PFSK-1 (cell line): ENCODE measurements around the gene PDE6A.

Source experiments
- FOXP2 ChIP-seq: optimal IDR thresholded peaks from 2 replicates; pipeline ENCODE3; 2011; ENCODE audit warnings: borderline replicate concordance, control low read depth, inconsistent platforms; ENCODE audit not compliant: insufficient read depth; ENCODE audit errors: extremely low read length, extremely low read depth
- POLR2AphosphoS5 ChIP-seq: IDR thresholded peaks from 2 replicates; pipeline ENCODE4 v1.6.1; 2012; ENCODE audit warnings: low read depth, mild to moderate bottlenecking, control low read depth, low read length, moderate library complexity
- SIN3A ChIP-seq: IDR thresholded peaks from 2 replicates; pipeline ENCODE4 v1.6.1; 2012; ENCODE audit warnings: mild to moderate bottlenecking, low read length, moderate library complexity, borderline replicate concordance; ENCODE audit not compliant: insufficient read depth
- TAF1 ChIP-seq: IDR thresholded peaks from 2 replicates; pipeline ENCODE4 v1.6.1; 2012; ENCODE audit warnings: low read length, control low read depth, borderline replicate concordance; ENCODE audit not compliant: insufficient read depth
- TF ChIP-seq, protein P1 (sequence below), 2 experiments: IDR thresholded peaks; 2 replicates each; pipeline versions ENCODE4 v1.6.1 to v1.8.0; 2011 to 2012; ENCODE audit warnings: low read depth in 2 of 2, low read length in 2 of 2, control low read depth in 1 of 2, inconsistent platforms in 1 of 2, mild to moderate bottlenecking in 1 of 2, moderate library complexity in 1 of 2; ENCODE audit not compliant: insufficient read depth in 1 of 2

PDE6A gene

DNA sequence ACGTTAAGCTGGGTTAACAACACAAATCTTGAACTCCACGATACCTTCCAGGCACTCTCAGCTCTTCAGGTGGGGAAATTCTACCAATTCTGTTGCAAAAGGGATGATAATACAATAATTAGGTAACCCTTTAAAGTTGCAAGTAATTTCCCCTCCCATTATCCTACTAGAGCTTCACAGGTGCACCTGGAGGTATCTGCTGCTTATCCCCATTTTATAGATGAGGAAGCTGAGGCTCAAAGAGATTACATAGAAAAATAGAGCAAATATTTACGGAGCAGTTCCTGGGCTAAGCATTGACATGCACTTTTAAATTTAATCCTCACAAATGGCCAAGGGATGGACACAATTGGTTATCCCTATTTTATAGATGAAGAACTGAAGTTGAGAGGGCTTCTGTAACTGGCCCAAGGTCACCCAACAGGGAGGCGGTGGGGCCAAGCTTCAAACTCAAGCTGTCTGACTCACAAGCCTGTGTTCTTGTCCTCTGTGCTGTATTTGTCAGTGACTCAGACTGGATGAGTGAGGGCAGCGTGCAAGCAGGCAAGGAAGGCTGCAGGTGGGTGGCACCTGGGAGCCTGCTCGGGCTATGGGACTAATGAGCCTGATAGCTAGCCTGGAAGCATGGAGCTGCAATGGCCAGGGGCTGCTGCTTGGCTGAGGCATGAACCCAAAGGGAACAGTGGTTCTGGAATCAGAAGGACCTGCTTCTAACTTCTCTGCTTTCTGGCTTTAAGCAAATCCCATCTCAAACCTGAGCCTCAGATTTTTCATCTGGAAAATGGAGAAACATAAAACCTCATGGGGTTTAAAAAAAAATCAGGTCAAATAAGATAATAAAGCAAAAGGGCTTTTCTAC is 105.5 kb downstream of the PDE6A start:
- TF ChIP-seq, protein P1, sequence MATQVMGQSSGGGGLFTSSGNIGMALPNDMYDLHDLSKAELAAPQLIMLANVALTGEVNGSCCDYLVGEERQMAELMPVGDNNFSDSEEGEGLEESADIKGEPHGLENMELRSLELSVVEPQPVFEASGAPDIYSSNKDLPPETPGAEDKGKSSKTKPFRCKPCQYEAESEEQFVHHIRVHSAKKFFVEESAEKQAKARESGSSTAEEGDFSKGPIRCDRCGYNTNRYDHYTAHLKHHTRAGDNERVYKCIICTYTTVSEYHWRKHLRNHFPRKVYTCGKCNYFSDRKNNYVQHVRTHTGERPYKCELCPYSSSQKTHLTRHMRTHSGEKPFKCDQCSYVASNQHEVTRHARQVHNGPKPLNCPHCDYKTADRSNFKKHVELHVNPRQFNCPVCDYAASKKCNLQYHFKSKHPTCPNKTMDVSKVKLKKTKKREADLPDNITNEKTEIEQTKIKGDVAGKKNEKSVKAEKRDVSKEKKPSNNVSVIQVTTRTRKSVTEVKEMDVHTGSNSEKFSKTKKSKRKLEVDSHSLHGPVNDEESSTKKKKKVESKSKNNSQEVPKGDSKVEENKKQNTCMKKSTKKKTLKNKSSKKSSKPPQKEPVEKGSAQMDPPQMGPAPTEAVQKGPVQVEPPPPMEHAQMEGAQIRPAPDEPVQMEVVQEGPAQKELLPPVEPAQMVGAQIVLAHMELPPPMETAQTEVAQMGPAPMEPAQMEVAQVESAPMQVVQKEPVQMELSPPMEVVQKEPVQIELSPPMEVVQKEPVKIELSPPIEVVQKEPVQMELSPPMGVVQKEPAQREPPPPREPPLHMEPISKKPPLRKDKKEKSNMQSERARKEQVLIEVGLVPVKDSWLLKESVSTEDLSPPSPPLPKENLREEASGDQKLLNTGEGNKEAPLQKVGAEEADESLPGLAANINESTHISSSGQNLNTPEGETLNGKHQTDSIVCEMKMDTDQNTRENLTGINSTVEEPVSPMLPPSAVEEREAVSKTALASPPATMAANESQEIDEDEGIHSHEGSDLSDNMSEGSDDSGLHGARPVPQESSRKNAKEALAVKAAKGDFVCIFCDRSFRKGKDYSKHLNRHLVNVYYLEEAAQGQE (IDR thresholded peaks at IDR 0.05; ENCODE audit: insufficient read depth in 1 of 2, low read depth in 2 of 2, low read length in 2 of 2) = no peak
- TF ChIP-seq POLR2AphosphoS5 (no peak), TAF1 (no peak), SIN3A (no peak), FOXP2 (no peak)

DNA sequence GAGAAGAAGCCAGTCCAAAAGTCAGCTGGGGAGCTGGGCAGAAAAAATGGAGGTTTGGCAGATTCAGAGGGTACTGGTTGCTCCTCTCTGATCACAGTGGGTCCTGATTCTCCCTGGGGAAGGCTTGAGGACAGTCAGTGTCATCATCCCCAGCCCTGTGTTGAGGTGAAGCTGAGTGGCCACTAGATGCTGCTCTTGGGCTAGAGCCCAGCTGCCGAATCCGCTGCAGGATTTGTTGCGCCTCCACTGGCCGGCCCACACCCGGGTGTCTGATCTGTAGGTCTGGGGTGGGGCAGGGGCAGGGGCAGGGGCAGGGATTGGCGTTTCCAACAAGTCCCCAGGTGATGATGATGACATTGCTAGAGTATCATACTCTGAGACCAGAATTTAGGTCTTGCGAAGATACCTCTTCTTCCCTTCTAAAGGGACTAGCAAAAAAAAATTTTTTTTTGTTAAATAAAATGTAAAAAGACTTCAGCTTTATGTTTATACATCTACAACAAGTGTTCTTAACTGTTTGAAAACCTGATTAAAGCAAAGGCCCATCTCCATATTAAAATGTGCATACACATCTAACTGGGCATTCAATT is 106.8 kb downstream of the PDE6A start:
- no peak for TF ChIP-seq SIN3A
- no peak for TF ChIP-seq POLR2AphosphoS5
- no peak for TF ChIP-seq TAF1
- no peak for TF ChIP-seq FOXP2
- TF ChIP-seq, protein P1 (IDR thresholded peaks at IDR 0.05; ENCODE audit: insufficient read depth in 1 of 2, low read depth in 2 of 2, low read length in 2 of 2) = no peak

DNA sequence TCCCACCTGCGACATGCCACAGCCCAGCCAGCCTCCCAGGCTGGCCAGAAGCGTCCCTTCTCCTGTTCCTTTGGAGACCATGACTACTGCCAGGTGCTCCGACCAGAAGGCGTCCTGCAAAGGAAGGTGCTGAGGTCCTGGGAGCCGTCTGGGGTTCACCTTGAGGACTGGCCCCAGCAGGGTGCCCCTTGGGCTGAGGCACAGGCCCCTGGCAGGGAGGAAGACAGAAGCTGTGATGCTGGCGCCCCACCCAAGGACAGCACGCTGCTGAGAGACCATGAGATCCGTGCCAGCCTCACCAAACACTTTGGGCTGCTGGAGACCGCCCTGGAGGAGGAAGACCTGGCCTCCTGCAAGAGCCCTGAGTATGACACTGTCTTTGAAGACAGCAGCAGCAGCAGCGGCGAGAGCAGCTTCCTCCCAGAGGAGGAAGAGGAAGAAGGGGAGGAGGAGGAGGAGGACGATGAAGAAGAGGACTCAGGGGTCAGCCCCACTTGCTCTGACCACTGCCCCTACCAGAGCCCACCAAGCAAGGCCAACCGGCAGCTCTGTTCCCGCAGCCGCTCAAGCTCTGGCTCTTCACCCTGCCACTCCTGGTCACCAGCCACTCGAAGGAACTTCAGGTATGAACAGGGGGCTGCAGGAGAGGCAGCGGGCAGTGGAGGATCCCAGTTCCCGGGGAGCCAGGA is 108.0 kb downstream of the PDE6A start:
- TF ChIP-seq, protein P1 (IDR thresholded peaks at IDR 0.05; ENCODE audit: insufficient read depth in 1 of 2, low read depth in 2 of 2, low read length in 2 of 2) = no peak
- TF ChIP-seq POLR2AphosphoS5 (no peak), SIN3A (no peak)

DNA sequence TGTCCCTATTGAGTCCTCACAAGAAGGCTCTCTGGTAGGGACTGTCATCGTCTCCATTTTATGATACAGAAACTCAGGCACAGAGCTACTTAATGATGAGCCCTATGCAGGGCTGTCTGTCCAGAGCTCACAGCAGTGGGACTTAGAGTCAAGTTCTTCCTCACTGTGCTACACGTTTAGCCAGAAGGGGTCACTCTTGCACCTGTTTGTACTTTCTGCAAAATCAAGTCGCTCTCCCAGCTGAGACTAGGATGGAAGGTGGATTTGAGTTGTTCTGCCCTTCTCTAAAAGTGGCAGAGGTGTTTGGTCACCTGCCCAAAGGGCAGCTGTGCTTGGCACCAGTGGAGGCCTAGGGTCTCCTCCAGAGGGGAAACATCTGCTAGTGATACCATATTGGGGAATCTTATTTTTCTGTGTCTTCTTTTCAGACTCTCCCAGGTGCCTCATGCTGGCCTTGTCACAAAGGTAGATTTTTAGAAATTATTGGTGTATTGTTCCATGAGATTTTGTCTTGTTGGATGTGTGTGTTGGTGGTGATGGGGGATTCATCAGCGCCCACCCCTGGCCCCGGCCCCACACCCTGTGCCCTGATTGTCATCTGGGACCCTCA is 110.2 kb downstream of the PDE6A start:
- TF ChIP-seq SIN3A (no peak), FOXP2 (no peak), TAF1 (no peak), POLR2AphosphoS5 (no peak)
- TF ChIP-seq, protein P1 (IDR thresholded peaks at IDR 0.05; ENCODE audit: insufficient read depth in 1 of 2, low read depth in 2 of 2, low read length in 2 of 2) = no peak
